WTC11 (cell line): ENCODE data around the gene BAIAP2.

Experiments used
- CBFB ChIP-seq: sonication (generic); formaldehyde crosslinking; IDR thresholded peaks from 2 replicates; pipeline ENCODE4 v1.8.1; 2022; ENCODE audit warnings: mild to moderate bottlenecking, low read depth, missing genetic modification reagents
- E2F4 ChIP-seq: sonication (generic); formaldehyde crosslinking; IDR thresholded peaks from 2 replicates; pipeline ENCODE4 v1.8.1; 2022; ENCODE audit warnings: low read depth, mild to moderate bottlenecking, moderate library complexity, missing genetic modification reagents, borderline replicate concordance
- NR3C1 ChIP-seq: sonication (generic); formaldehyde crosslinking; conservative IDR thresholded peaks from 2 replicates; pipeline ENCODE4 v1.8.1; 2023; ENCODE audit warnings: low read depth, mild to moderate bottlenecking, missing genetic modification reagents
- ZNF232 ChIP-seq: sonication (generic); formaldehyde crosslinking; IDR thresholded peaks from 2 replicates; pipeline ENCODE4 v1.8.0; 2022; ENCODE audit warnings: mild to moderate bottlenecking, missing genetic modification reagents
- ZNF317 ChIP-seq: sonication (generic); formaldehyde crosslinking; IDR thresholded peaks from 2 replicates; pipeline ENCODE4 v1.8.1; 2023; ENCODE audit warnings: low read depth, mild to moderate bottlenecking, moderate library complexity, missing genetic modification reagents, borderline replicate concordance
- ZNF512 ChIP-seq: sonication (generic); formaldehyde crosslinking; IDR thresholded peaks from 2 replicates; pipeline ENCODE4 v1.8.1; 2022; ENCODE audit warnings: missing genetic modification reagents, borderline replicate concordance

- TF ChIP-seq CBFB (CRISPR knock-in tag) (no peak), ZNF512 (no peak), ZNF317 (no peak), E2F4 (CRISPR knock-in tag) (no peak), ZNF232 (CRISPR knock-in tag) (no peak), NR3C1 (CRISPR knock-in tag) (no peak)
These were observed 103.1 kb downstream of the BAIAP2 start for GRCh38 chr17:81138083-81138482.
